Hepatocyte (in vitro differentiated cells): ENCODE results near the gene MFGE8.

Experiments used
- EZH2 ChIP-seq: fragments of 200-600 bp; sonication (generic); IDR thresholded peaks from 2 replicates; pipeline ENCODE4 v1.6.1; 2016; ENCODE audit warnings: antibody characterized with exemption, mild to moderate bottlenecking, borderline replicate concordance
- EZH2phosphoT487 ChIP-seq: fragments of 200-600 bp; sonication (generic); IDR thresholded peaks from one replicate; pipeline ENCODE4 v1.6.1; 2018; ENCODE audit warnings: antibody characterized with exemption, mild to moderate bottlenecking, low read depth, moderate library complexity; ENCODE audit not compliant: unreplicated experiment, severe bottlenecking
- TF ChIP-seq, protein P1 (sequence below): fragments of 200-600 bp; sonication (generic); IDR thresholded peaks from 2 replicates; pipeline ENCODE4 v1.5.1; 2016; ENCODE audit warnings: antibody characterized with exemption, mild to moderate bottlenecking; ENCODE audit not compliant: poor library complexity

DNA sequence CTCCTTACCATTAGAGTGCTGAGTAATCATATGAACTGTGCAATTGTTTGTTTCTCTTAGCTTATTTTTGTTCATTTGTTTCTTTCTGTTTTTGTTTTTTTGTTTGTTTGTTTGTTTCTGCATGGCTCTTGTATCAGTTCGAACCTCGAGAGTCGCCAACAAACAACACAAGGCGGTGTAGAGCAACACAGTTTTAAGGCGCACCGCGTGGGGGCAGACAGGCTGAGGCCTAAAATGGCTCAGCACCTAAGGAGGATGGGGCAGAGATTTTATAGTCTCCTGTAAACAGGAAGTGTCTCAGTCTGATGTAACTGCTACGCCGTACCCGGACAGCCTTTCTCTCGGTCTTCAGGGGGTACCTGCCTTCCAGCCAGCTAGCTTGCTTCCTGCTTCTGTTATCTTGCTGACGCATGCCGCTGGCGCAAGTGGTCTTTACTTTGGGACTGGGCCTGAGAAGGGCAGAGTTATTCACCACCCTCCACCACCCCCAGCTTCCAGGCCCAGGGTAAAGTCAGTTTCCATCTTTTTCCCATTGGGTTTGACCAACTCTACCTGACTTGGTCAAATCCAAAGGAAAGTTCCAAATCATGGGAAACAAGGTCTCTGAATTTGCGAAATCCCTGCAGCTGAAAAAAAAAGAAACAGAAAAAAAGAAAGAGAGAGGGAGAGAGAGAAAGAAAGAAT, 25.8 kb upstream of the MFGE8 start:
- TF ChIP-seq, protein P1, sequence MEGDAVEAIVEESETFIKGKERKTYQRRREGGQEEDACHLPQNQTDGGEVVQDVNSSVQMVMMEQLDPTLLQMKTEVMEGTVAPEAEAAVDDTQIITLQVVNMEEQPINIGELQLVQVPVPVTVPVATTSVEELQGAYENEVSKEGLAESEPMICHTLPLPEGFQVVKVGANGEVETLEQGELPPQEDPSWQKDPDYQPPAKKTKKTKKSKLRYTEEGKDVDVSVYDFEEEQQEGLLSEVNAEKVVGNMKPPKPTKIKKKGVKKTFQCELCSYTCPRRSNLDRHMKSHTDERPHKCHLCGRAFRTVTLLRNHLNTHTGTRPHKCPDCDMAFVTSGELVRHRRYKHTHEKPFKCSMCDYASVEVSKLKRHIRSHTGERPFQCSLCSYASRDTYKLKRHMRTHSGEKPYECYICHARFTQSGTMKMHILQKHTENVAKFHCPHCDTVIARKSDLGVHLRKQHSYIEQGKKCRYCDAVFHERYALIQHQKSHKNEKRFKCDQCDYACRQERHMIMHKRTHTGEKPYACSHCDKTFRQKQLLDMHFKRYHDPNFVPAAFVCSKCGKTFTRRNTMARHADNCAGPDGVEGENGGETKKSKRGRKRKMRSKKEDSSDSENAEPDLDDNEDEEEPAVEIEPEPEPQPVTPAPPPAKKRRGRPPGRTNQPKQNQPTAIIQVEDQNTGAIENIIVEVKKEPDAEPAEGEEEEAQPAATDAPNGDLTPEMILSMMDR: no peak
- no peak for TF ChIP-seq EZH2phosphoT487
- TF ChIP-seq EZH2: no peak
